ENCODE measurements around the gene HYDIN.
"Not testable (repeated sequence)": the region's sequence is repeated elsewhere in the genome, so short reads cannot be mapped to it uniquely, and the experiment has no call there.

HYDIN gene

GRCh38 chr16:70987019-70987715 is 243.4 kb downstream of the HYDIN start:
- DNase-seq, result not testable (repeated sequence)

DNA sequence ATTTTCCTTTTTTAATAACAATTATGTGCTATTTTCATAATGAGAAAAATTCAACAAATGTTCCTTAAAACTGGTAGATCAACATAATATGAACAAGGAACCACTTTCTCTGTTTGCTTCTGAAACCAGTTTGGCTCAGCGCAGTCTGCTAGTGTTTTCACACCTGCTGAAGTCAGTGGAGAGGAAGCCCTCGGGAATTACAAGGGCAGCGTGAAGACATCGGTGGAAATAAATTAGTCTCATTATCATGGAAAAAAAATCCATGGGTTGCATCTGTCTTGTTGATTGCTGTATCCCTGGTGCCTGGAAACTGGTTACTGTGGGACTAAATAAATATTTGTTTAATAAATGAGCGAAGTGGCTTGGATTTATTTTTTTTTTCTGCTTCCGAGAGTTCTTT is 245.8 kb downstream of the HYDIN start:
- not testable (repeated sequence) for DNase-seq

DNA sequence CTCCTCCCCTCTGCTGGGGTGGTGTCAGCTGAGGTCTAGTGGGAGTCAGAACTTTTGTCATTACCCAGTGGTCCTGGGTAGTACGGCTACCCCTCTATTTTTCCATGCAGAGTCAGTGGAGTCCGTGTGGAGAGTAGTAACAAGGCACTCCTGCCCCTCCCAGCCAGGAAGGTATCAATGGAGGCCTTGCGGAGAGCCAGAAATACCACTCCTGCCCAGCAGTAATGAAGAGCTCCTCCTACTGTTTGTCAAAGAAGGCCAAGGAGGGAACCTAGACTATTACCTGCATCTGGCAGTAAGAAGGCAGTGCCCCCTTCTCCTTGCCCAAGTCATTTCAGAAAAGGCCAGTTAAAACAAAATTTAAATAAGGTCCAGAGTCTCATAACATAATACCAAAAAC is 262.2 kb downstream of the HYDIN start:
- DNase-seq, result not testable (repeated sequence)

- DNase-seq, result not testable (repeated sequence)
Measured at GRCh38 chr16:70960169-70960568, 270.4 kb downstream of the HYDIN start.

DNA sequence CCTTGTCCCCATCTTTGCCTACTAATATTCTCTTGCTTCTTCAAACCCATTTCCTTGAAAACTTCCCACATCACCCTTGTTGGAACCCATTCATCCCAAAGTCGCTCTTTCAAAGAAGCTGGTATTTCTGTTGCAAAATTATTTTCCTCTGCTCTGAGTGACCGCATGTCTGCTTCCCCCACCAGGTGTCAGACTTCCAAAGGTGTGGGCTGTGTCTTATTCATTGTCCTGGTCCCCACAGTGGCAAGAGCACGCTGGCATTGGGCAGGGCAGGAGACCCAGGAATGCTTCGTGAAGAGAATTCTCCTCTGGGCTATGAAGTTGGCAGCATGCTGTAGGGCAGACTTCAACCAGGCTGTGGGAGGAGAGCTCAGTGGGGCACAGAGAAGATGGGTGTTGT is 275.6 kb downstream of the HYDIN start:
- not testable (repeated sequence) for DNase-seq

- not testable (repeated sequence) for DNase-seq
Measured at GRCh38 chr16:70953824-70954223, 276.7 kb downstream of the HYDIN start.

- DNase-seq, result not testable (repeated sequence)
Measured at GRCh38 chr16:70943551-70943950, 287.0 kb downstream of the HYDIN start.

- DNase-seq, result not testable (repeated sequence)
Measured at GRCh38 chr16:70939690-70940359, 290.7 kb downstream of the HYDIN start.

GRCh38 chr16:70936781-70937525 is 293.6 kb downstream of the HYDIN start:
- not testable (repeated sequence) for DNase-seq

DNA sequence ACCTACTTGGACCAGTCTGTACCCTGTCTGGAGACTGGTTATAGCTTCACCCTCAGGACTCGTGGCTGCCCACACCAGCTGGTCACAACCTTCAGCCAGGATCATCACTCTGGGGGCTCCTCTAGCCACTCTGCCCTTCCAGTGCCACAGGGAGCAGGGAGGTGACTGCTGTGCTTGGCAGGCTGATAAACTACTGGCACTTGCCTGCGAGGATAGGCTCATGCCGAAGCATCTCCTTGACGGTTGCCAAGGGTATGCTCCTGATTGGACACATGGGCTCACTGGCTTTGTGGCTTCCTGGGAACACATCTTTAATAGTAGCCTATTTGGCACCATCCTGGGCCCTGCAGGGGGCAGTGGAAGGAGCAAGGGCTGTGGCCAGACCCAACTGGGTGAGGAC is 295.2 kb downstream of the HYDIN start:
- DNase-seq, result not testable (repeated sequence)

DNA sequence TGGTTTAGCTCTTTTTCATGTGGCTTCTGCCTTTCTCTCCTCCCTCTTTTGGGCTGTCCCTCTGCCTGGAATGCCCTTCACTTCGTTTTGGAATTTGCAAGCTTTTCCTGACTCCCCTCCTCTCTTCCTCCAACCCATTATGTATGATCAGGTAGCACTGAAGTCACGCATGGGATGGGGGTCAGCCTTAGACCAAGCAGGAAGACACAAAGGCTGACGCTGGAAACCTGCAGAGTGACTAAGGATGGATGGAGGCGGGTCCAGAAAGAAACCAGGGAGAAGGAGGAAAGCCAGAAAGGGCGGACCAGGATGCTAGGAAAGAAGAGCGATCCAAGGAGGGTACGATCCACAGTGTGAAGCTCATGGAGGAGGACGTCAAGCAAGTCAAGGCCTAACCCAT is 296.8 kb downstream of the HYDIN start:
- DNase-seq, result not testable (repeated sequence)

- DNase-seq, result not testable (repeated sequence)
Measured at GRCh38 chr16:70930757-70931156, 299.8 kb downstream of the HYDIN start.

GRCh38 chr16:70922164-70922563 is 308.4 kb downstream of the HYDIN start:
- not testable (repeated sequence) for DNase-seq

DNA sequence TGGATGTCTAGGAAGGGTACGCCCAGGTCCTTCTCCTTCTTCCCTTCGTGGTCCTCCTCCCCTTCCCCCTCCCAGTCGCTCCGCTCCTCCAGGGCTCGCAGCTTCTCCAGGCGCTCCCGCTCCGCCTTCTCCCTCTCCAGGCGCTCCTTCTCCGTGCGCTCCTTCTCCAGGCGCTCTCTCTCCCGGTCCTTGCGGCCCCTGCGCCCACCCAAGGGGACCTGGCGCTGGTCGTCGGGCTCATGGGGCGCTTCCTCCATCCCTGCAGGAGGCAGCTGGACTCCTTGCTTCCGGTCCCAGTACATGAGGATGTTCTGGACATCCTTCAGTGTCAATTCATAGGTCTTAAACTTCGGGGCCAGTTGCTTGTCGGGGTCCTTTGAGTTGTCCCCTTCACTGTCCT is 309.9 kb downstream of the HYDIN start:
- DNase-seq, result not testable (repeated sequence)

- DNase-seq, result not testable (repeated sequence)
Measured at GRCh38 chr16:70888208-70888607, 342.3 kb downstream of the HYDIN start.

- DNase-seq, result not testable (repeated sequence)
Measured at GRCh38 chr16:70884652-70885051, 345.9 kb downstream of the HYDIN start.

- not testable (repeated sequence) for DNase-seq
Measured at GRCh38 chr16:70882311-70882710, 348.2 kb downstream of the HYDIN start.

GRCh38 chr16:70877895-70878294 is 352.6 kb downstream of the HYDIN start:
- not testable (repeated sequence) for DNase-seq

DNA sequence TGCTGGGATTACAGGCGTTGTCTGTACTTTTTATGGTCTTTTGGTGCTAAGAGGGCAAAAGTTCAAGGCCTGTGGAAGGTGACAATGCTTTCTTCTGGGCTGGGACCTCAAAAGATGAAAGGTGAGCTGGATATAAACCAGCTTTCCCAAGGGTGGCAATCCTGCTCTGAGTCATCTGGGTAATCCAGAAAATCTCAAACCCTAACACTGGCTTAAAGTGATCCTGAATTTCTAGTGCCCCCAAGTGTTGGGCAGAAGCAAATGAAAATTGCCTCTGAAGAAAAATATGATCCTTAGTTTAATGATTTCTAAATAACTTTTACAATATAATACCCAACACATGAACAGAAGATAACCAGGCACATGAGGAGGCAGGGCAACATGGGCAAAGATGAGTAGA is 354.1 kb downstream of the HYDIN start:
- DNase-seq, result not testable (repeated sequence)

- not testable (repeated sequence) for DNase-seq
Measured at GRCh38 chr16:70864698-70865097, 365.8 kb downstream of the HYDIN start.

DNA sequence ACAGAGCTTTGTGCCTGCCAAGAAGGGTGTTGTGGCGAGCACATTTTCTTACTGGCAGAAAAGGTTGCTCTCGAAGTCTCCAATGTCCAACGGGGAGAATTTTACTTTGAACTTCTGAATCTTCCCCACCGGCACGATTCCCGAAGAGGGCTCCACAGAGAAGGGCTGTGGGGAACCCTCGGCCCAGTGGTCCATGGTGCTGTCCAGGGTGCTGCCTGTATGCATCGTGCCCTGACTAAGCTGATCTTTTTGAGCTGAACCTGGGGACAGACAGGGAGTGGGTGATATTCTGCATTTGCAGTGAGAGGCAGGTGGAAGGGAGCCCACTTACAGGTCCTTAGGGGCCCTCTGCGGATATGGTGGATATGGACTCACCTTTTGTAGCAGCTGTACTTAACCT is 368.5 kb downstream of the HYDIN start:
- DNase-seq, result not testable (repeated sequence)

- not testable (repeated sequence) for DNase-seq
Measured at GRCh38 chr16:70851299-70851698, 379.2 kb downstream of the HYDIN start.

DNA sequence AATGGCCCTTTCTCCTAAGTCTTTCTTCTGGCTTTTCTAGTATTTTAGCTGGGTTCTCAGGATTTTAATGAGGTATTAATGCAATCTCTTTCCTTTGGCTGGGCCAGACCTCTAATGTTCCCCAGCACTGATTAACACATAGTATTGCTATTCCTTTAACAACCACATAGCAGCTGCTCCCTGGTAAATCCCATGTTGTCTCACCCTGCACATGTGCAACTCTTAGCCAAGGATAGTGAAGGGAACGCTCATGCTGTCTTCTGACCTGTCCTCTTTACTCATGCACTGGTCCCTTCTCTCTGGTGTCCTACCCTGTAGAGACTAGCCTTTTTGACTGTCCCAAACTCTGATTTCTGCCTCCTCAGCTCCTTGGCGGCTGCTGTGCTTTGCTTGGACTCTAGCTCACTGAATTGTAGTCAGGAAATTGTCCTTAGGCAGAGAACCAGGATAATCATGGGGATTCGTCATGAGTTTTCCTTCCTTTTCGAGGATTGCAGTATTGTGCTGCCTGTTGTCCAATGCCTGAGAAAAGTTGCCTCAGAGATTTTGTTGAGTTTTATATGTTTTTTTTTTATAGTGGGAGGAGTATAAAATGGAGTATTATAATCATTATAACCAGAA is 406.9 kb downstream of the HYDIN start:
- DNase-seq, result not testable (repeated sequence)
